HG02571 (cell line): ENCODE data around the gene VEZT.
"Not testable (repeated sequence)": the region's sequence is repeated elsewhere in the genome, so short reads cannot be mapped to it uniquely, and the experiment has no call there.

ENCODE experiments used
- ATAC-seq: cut with Tn5 transposase; IDR thresholded peaks from one replicate; pipeline ENCODE4 v1.9.1; 2021; ENCODE audit warnings: mild to moderate bottlenecking, moderate library complexity; ENCODE audit not compliant: unreplicated experiment

VEZT gene

GRCh38 chr12:95318071-95318545 lies 100.5 kb downstream of the VEZT start:
- ATAC-seq: no peak

GRCh38 chr12:95319694-95320331 lies 102.2 kb downstream of the VEZT start:
- no peak for ATAC-seq

- ATAC-seq: no peak
Observed at GRCh38 chr12:95321516-95322246, 104.1 kb downstream of the VEZT start.

- ATAC-seq: no peak
Observed at GRCh38 chr12:95322326-95322725, 104.7 kb downstream of the VEZT start.

- no peak for ATAC-seq
Observed at GRCh38 chr12:95323212-95323611, 105.6 kb downstream of the VEZT start.

GRCh38 chr12:95324246-95324645 lies 106.6 kb downstream of the VEZT start:
- ATAC-seq: not testable (repeated sequence)

- ATAC-seq: no peak
Observed at GRCh38 chr12:95325501-95325900, 107.9 kb downstream of the VEZT start.

- no peak for ATAC-seq
Observed at GRCh38 chr12:95326445-95326844, 108.8 kb downstream of the VEZT start.

- no peak for ATAC-seq
Observed at GRCh38 chr12:95326855-95327254, 109.2 kb downstream of the VEZT start.

- no peak for ATAC-seq
Observed at GRCh38 chr12:95328708-95329107, 111.1 kb downstream of the VEZT start.

GRCh38 chr12:95335948-95336347 lies 118.3 kb downstream of the VEZT start:
- ATAC-seq: no peak

GRCh38 chr12:95336387-95337067 lies 118.9 kb downstream of the VEZT start:
- ATAC-seq: no peak

GRCh38 chr12:95337146-95337545 lies 119.5 kb downstream of the VEZT start:
- ATAC-seq: no peak

- ATAC-seq: no peak
Observed at GRCh38 chr12:95339086-95339788, 121.6 kb downstream of the VEZT start.

GRCh38 chr12:95342008-95342407 lies 124.4 kb downstream of the VEZT start:
- ATAC-seq: no peak

GRCh38 chr12:95343461-95344230 lies 126.0 kb downstream of the VEZT start:
- no peak for ATAC-seq

- ATAC-seq: no peak
Observed at GRCh38 chr12:95349291-95349690, 131.7 kb downstream of the VEZT start.

- no peak for ATAC-seq
Observed at GRCh38 chr12:95351748-95352147, 134.1 kb downstream of the VEZT start.
